Measurements from ENCODE around the gene INPP5A. TPM values are rescaled to one million over a fixed set of nuclear protein-coding genes. Genes with fewer than 3 reads are reported as not detected.

The INPP5A gene
- total RNA-seq, 1 donor from 2014 or later: 36.3 TPM

DNA sequence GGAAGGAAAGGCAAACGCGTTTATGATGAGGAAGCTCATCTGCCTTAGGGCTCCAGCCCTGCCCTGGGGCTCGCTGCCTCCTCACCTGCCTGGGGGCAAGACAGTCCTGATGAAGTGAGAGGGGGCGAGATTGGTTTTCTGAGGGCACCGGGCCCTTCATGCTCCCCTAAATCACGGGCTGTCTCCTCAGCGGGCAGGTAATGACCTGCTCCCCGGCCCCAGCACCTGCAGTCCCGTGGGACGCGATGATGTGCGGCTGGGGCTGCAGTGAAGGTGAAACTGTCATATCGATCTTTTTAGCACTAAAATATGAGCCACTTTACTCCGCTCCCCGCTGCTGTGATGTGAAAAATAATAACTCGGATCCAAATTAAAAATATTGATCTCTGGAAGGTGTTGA is 120.2 kb downstream of the INPP5A start:
- no peaks in the 10 kb centered on the region for H3K4me1 Mint-ChIP-seq (ENCODE audit: low read depth, unreplicated experiment)
- TF ChIP-seq, protein P1, sequence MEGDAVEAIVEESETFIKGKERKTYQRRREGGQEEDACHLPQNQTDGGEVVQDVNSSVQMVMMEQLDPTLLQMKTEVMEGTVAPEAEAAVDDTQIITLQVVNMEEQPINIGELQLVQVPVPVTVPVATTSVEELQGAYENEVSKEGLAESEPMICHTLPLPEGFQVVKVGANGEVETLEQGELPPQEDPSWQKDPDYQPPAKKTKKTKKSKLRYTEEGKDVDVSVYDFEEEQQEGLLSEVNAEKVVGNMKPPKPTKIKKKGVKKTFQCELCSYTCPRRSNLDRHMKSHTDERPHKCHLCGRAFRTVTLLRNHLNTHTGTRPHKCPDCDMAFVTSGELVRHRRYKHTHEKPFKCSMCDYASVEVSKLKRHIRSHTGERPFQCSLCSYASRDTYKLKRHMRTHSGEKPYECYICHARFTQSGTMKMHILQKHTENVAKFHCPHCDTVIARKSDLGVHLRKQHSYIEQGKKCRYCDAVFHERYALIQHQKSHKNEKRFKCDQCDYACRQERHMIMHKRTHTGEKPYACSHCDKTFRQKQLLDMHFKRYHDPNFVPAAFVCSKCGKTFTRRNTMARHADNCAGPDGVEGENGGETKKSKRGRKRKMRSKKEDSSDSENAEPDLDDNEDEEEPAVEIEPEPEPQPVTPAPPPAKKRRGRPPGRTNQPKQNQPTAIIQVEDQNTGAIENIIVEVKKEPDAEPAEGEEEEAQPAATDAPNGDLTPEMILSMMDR (IDR thresholded peaks at IDR 0.05; ENCODE audit: partially characterized antibody, unreplicated experiment): no peak
- DNase-seq: no peak

DNA sequence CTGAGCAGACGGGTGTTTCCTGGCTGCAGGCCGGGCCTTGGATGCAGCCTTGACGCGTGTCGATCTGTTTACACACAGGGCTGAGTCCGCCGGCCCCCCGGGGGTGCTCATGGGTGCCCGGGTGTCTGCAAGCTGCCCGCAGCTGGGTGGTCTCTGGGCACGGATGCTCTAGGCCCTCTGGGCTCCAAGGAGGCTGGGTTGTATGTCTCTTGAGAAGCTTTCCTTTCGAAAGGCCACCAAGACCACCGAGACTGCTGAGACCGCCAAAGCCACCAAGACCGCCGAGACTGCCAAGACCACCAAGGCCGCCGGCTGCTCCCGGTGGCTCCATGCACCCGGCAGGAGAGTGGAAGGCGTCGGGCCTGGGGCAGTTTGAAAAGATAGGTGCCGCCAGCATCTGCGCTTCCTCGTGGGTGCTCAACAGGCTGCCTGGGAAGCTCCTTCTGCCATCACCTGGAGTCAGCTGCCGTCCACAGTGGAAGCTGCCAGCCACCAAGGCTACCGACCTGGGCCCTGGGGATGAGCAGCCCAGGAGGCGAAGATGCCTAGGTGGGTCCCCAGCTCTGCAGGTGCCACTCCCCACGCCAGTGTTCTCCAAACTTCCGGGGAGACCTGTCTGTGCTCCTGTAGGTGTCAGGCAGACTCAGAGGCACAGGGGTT is 121.1 kb downstream of the INPP5A start:
- no peak overlapping the region for H3K27ac Mint-ChIP-seq (ENCODE audit: unreplicated experiment)
- no peaks in the 10 kb centered on the region for H3K4me1 Mint-ChIP-seq (ENCODE audit: low read depth, unreplicated experiment)
- H3K36me3 Mint-ChIP-seq (ENCODE audit: unreplicated experiment): peaks cover 32% of the 10 kb centered on the region
- peaks cover 7% of the 10 kb centered on the region for H3K9me3 Mint-ChIP-seq (ENCODE audit: unreplicated experiment)
- H3K4me3 Mint-ChIP-seq (ENCODE audit: unreplicated experiment): no peak overlapping the region
- peaks cover 12% of the 10 kb centered on the region for H3K27me3 Mint-ChIP-seq (ENCODE audit: unreplicated experiment)
- TF ChIP-seq, protein P1 (IDR thresholded peaks at IDR 0.05; ENCODE audit: partially characterized antibody, unreplicated experiment): no peak
- no peak for DNase-seq

More for the DNA sequence above, 120.2 kb downstream of the INPP5A start:
- peaks cover 6% of the 10 kb centered on the region for H3K9me3 Mint-ChIP-seq (ENCODE audit: unreplicated experiment)
- peaks cover 32% of the 10 kb centered on the region for H3K36me3 Mint-ChIP-seq (ENCODE audit: unreplicated experiment)
- no peak overlapping the region for H3K27ac Mint-ChIP-seq (ENCODE audit: unreplicated experiment)
- H3K27me3 Mint-ChIP-seq (ENCODE audit: unreplicated experiment): peaks cover 12% of the 10 kb centered on the region
- H3K4me3 Mint-ChIP-seq (ENCODE audit: unreplicated experiment): no peak overlapping the region

DNA sequence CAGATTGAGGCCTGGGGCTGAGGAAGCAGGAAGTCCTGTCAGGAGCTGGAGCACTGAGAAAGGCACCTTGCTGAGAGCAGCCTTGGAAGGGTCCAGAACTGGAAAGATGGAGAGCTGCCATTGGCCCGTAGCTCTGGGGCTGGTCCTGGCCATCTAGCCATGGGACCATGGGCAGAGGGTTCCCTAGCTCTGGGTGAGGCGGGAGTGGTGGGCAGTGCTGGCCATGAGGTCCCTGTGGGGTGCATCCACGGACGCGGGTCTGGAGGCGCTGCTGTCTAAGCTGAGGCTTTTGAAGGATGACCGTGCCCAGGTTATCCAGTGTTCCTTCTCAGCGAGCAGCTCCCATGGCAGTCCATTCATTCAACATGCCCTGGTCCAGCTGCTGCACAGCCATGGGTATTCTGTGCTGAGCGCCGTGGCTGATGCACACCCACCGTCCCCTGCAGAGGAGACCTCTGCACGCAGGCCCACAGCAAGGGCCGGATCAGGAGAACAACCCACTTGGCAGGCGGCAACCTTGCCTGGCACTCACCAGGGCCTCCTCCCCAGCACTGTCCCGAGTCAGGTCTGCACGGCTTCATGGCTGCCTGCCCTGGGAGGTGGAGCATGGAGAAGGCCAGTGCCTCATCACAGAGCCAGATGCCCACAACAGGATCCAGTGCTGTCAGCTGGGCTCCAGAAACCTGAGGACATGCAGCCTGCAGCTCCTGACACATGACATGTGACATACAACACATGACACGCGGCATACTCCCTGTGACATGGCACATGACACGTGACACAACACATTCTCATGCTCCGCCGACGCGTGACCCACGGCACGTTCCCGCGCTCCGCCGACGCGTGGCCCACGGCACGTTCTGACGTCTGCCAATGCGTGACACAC is 121.9 kb downstream of the INPP5A start:
- Mint-ChIP-seq H3K4me3 (ENCODE audit: unreplicated experiment) (no peak overlapping the region), H3K9me3 (ENCODE audit: unreplicated experiment) (peaks cover 7% of the 10 kb centered on the region), H3K27me3 (ENCODE audit: unreplicated experiment) (peaks cover 12% of the 10 kb centered on the region), H3K27ac (ENCODE audit: unreplicated experiment) (no peak overlapping the region), H3K36me3 (ENCODE audit: unreplicated experiment) (peaks cover 32% of the 10 kb centered on the region), H3K4me1 (ENCODE audit: low read depth, unreplicated experiment) (peaks cover 5% of the 10 kb centered on the region)
- no peak for DNase-seq
- TF ChIP-seq, protein P1 (IDR thresholded peaks at IDR 0.05; ENCODE audit: partially characterized antibody, unreplicated experiment): no peak

DNA sequence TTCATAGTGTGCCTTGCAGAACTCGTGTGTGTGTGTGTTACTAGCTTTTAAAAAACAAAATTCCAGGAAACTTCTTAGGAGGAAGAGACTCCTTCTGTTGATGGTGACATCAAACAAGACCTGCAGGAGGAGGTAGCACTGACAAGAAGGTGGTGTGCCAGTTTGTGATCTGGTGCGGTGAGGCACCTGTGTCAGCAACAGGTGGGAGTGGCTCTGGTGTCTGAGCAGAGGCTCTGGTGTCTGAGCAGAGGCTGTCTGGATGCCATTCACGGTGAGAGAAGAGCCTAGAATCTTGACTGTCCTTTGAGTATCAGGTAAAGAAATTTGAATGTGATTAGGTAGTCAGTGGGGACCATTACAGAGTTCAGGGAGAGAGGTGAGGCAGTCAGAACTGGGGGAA is 122.8 kb downstream of the INPP5A start:
- Mint-ChIP-seq H3K9me3 (ENCODE audit: unreplicated experiment) (peaks cover 7% of the 10 kb centered on the region), H3K27ac (ENCODE audit: unreplicated experiment) (peak overlapping the region; percentile 30), H3K36me3 (ENCODE audit: unreplicated experiment) (peaks cover 32% of the 10 kb centered on the region), H3K27me3 (ENCODE audit: unreplicated experiment) (peaks cover 13% of the 10 kb centered on the region), H3K4me3 (ENCODE audit: unreplicated experiment) (no peak overlapping the region), H3K4me1 (ENCODE audit: low read depth, unreplicated experiment) (peaks cover 7% of the 10 kb centered on the region)
- DNase-seq: no peak
- TF ChIP-seq, protein P1 (IDR thresholded peaks at IDR 0.05; ENCODE audit: partially characterized antibody, unreplicated experiment): no peak
